GM10266 (cell line): ENCODE measurements around the gene HTR3B.
A peak's percentile ranks its signal among the peaks of the same experiment; 100 is the strongest.

ENCODE experiments used
- DNase-seq: peaks from one replicate; pipeline ENCODE4 v3.0.0; 2012; ENCODE audit errors: extremely low spot score
- CTCF ChIP-seq: IDR thresholded peaks from 2 replicates; pipeline ENCODE4 v1.5.1; 2012; ENCODE audit warnings: mild to moderate bottlenecking, low read depth; ENCODE audit not compliant: control insufficient read depth, insufficient read depth; ENCODE audit errors: missing control alignments

HTR3B gene

GRCh38 chr11:113989381-113989780 lies 84.8 kb downstream of the HTR3B start:
- TF ChIP-seq CTCF: no peak
- no peak for DNase-seq

GRCh38 chr11:113989916-113990315 lies 85.3 kb downstream of the HTR3B start:
- DNase-seq: no peak
- no peak for TF ChIP-seq CTCF

- TF ChIP-seq CTCF: no peak
These were observed 86.6 kb downstream of the HTR3B start for GRCh38 chr11:113991170-113991569.

GRCh38 chr11:113991718-113992458 lies 87.3 kb downstream of the HTR3B start:
- no peak for DNase-seq
- no peak for TF ChIP-seq CTCF

More at GRCh38 chr11:113991170-113991569, 86.6 kb downstream of the HTR3B start:
- no peak for DNase-seq

GRCh38 chr11:113992459-113993110 lies 88.0 kb downstream of the HTR3B start:
- no peak for DNase-seq
- no peak for TF ChIP-seq CTCF

GRCh38 chr11:113994077-113994954 lies 89.7 kb downstream of the HTR3B start:
- peak; percentile 59 for TF ChIP-seq CTCF
- peak; percentile 45 for DNase-seq
